CMK (cell line): ENCODE measurements around the gene PDK4.
"Not testable (repeated sequence)": the region's sequence is repeated elsewhere in the genome, so short reads cannot be mapped to it uniquely, and the experiment has no call there.

ENCODE experiments used
- DNase-seq: peaks from one replicate; pipeline ENCODE4 v3.0.0-alpha.2; 2010; ENCODE audit warnings: low read depth

Gene PDK4

GRCh38 chr7:95569720-95570119 lies 26.6 kb downstream of the PDK4 start:
- no peak for DNase-seq

GRCh38 chr7:95560674-95561073 lies 35.6 kb downstream of the PDK4 start:
- no peak for DNase-seq

GRCh38 chr7:95558864-95559263 lies 37.5 kb downstream of the PDK4 start:
- no peak for DNase-seq

- no peak for DNase-seq
Observed at GRCh38 chr7:95556777-95557176, 39.5 kb downstream of the PDK4 start.

- no peak for DNase-seq
Observed at GRCh38 chr7:95553939-95554338, 42.4 kb downstream of the PDK4 start.

- not testable (repeated sequence) for DNase-seq
Observed at GRCh38 chr7:95552010-95552926, 44.0 kb downstream of the PDK4 start.

- no peak for DNase-seq
Observed at GRCh38 chr7:95550546-95550945, 45.8 kb downstream of the PDK4 start.

- no peak for DNase-seq
Observed at GRCh38 chr7:95549818-95550529, 46.3 kb downstream of the PDK4 start.

GRCh38 chr7:95547361-95548348 lies 48.7 kb downstream of the PDK4 start:
- DNase-seq = no peak

GRCh38 chr7:95546647-95547046 lies 49.7 kb downstream of the PDK4 start:
- no peak for DNase-seq

- no peak for DNase-seq
Observed at GRCh38 chr7:95545673-95546072, 50.6 kb downstream of the PDK4 start.

- DNase-seq = no peak
Observed at GRCh38 chr7:95545007-95545615, 51.2 kb downstream of the PDK4 start.

- no peak for DNase-seq
Observed at GRCh38 chr7:95544171-95544570, 52.1 kb downstream of the PDK4 start.

- no peak for DNase-seq
Observed at GRCh38 chr7:95543312-95543711, 53.0 kb downstream of the PDK4 start.

GRCh38 chr7:95540366-95540765 lies 56.0 kb downstream of the PDK4 start:
- no peak for DNase-seq

GRCh38 chr7:95539426-95539825 lies 56.9 kb downstream of the PDK4 start:
- DNase-seq = no peak

- DNase-seq = no peak
Observed at GRCh38 chr7:95537468-95537867, 58.8 kb downstream of the PDK4 start.

GRCh38 chr7:95536656-95537311 lies 59.5 kb downstream of the PDK4 start:
- DNase-seq = no peak

- no peak for DNase-seq
Observed at GRCh38 chr7:95535662-95536061, 60.7 kb downstream of the PDK4 start.

GRCh38 chr7:95534796-95535195 lies 61.5 kb downstream of the PDK4 start:
- DNase-seq = no peak
